ENCODE data around the gene ANKFN1.

GRCh38 chr17:56159826-56160380 lies 6.6 kb downstream of the ANKFN1 start:
- TF ChIP-seq CTCF (IDR thresholded peaks at IDR 0.05) (no peak), POLR2AphosphoS5 (IDR thresholded peaks at IDR 0.05) (no peak), POLR2A (IDR thresholded peaks at IDR 0.05; ENCODE audit: low read depth) (no peak)
